HG02623 (cell line): Measurements from ENCODE around the gene GLIPR2.

Source experiments
- ATAC-seq: cut with Tn5 transposase; IDR thresholded peaks from one replicate; pipeline ENCODE4 v1.9.1; 2021; ENCODE audit warnings: moderate library complexity; ENCODE audit not compliant: unreplicated experiment

Gene GLIPR2

GRCh38 chr9:36191686-36192085 is 55.2 kb downstream of the GLIPR2 start:
- ATAC-seq: no peak

GRCh38 chr9:36192196-36192595 is 55.7 kb downstream of the GLIPR2 start:
- no peak for ATAC-seq

- ATAC-seq: no peak
Observed at GRCh38 chr9:36193023-36193422, 56.5 kb downstream of the GLIPR2 start.

GRCh38 chr9:36194326-36195000 is 57.9 kb downstream of the GLIPR2 start:
- ATAC-seq: no peak

GRCh38 chr9:36204906-36205547 is 68.5 kb downstream of the GLIPR2 start:
- no peak for ATAC-seq

- ATAC-seq: no peak
Observed at GRCh38 chr9:36207016-36207415, 70.5 kb downstream of the GLIPR2 start.

- no peak for ATAC-seq
Observed at GRCh38 chr9:36207546-36208012, 71.0 kb downstream of the GLIPR2 start.

GRCh38 chr9:36208521-36209253 is 72.2 kb downstream of the GLIPR2 start:
- ATAC-seq: no peak

- ATAC-seq: no peak
Observed at GRCh38 chr9:36210722-36211121, 74.2 kb downstream of the GLIPR2 start.

- no peak for ATAC-seq
Observed at GRCh38 chr9:36211510-36211909, 75.0 kb downstream of the GLIPR2 start.

GRCh38 chr9:36213387-36213786 is 76.9 kb downstream of the GLIPR2 start:
- ATAC-seq: no peak
